GM12891 (cell line): Measurements from ENCODE around the gene ZMIZ1.

Experiments
- DNase-seq: peaks from one replicate; pipeline ENCODE4 v3.0.0; 2011; ENCODE audit warnings: low spot score; ENCODE audit not compliant: insufficient read length
- FAIRE-seq: peaks from 2 replicates; lab custom pipeline; 2011; peaks lifted over from hg19 to GRCh38; lab: Jason Lieb, UNC
- PAX5 ChIP-seq: IDR thresholded peaks from 2 replicates; pipeline ENCODE4 v1.6.1; 2011; ENCODE audit warnings: low read length, moderate library complexity, mild to moderate bottlenecking; ENCODE audit not compliant: insufficient read depth, severe bottlenecking
- POLR2A ChIP-seq: IDR thresholded peaks from 2 replicates; pipeline ENCODE4 v1.6.1; 2011; ENCODE audit warnings: low read depth, low read length, control low read depth
- POLR2AphosphoS5 ChIP-seq: IDR thresholded peaks from 2 replicates; pipeline ENCODE4 v1.6.1; 2011; ENCODE audit warnings: low read depth, low read length, control low read depth
- POU2F2 ChIP-seq: IDR thresholded peaks from 2 replicates; pipeline ENCODE4 v1.6.1; 2011; ENCODE audit warnings: low read depth, mild to moderate bottlenecking, control low read depth, low read length, moderate library complexity
- SPI1 ChIP-seq: IDR thresholded peaks from 2 replicates; pipeline ENCODE4 v1.6.1; 2011; ENCODE audit warnings: low read depth, low read length, control low read depth
- TAF1 ChIP-seq: IDR thresholded peaks from 2 replicates; pipeline ENCODE4 v1.6.1; 2011; ENCODE audit warnings: low read depth, low read length, control low read depth

The ZMIZ1 gene

DNA sequence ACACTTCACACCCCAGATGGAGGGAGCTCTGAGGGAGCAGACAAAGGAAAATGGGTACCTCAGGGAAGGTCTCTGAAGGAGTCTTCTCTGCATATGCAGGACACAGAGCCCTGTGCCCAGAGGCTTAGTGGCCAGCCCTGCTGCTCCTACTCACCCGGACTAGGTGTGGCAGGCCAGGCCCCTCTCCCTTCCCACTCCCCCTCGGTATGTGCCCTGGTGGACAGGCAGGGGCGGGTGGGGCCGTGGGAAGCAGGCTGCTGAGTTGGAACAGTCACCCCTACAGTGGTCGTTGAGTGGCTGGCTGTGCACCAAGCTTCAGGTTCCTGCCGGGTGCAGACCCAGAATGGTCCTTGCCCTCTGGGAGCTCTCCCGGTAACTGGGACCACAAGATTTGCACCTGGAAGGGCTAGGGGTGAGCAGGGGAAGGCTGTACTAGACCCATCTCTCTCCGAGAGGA, 68.6 kb downstream of the ZMIZ1 start:
- FAIRE-seq (peak; percentile 13), DNase-seq (no peak)
- TF ChIP-seq POLR2A (no peak), PAX5 (no peak), TAF1 (no peak), POLR2AphosphoS5 (no peak), SPI1 (no peak)

DNA sequence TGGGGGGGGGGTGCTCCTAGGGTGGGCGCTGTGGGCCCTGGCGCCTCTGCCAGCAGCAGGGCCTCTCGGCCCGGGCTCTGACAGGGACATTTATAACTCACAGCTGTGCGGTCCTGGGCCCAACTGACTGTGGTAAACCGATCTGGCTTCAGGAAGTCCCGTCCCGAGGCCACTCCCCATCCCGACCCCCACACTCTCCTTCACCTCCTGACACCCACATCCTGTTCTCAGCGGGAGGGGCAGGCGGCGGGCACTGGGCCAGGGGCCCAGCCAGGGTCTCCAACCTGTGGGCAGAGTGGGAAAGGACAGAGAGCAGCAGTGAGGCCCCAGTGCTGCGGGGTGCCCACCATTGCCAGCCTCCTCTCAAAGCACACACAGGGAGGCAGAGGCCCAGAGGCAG, 69.1 kb downstream of the ZMIZ1 start:
- TF ChIP-seq SPI1: no peak
- TF ChIP-seq PAX5: no peak
- TF ChIP-seq POLR2A: no peak
- no peak for TF ChIP-seq POU2F2
- no peak for TF ChIP-seq TAF1
- no peak for TF ChIP-seq POLR2AphosphoS5
- FAIRE-seq (peak; percentile 82), DNase-seq (peak; percentile 83)

DNA sequence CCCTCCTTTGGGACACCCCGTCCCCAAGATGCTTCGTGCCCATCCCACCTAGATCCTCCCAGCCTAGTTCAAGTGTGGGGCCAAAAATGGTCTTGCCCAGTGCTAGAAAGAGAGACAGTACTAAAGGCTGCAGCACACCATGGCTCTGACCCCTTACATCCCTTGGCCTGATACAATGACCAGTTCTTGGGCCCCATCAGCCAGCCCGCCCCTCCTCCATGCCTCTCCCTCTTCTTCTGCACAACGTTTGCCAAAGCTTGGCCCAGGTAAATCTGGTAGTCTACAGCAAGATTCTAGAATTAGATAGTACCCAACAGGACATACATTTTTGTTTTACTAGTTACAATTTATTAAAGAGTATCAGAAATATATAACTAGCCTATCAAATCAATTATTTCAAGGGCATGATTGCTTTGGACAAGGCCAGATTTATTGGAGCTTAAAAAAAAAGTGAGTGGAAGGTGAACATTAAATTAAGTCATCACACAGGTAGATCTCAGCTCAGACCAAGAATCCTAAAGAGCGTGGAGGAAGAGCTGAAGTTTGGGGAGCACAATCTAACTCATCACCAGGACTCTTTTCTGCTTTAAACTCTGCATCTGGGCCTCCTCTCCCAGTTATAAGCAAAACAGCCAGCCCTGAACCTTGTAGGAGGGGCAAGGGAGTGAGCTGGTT, 69.8 kb downstream of the ZMIZ1 start:
- DNase-seq (no peak), FAIRE-seq (no peak)
- TF ChIP-seq POLR2A: no peak
- TF ChIP-seq TAF1: no peak
- TF ChIP-seq POU2F2: no peak
- TF ChIP-seq SPI1: no peak
- TF ChIP-seq PAX5: no peak
- TF ChIP-seq POLR2AphosphoS5: no peak

DNA sequence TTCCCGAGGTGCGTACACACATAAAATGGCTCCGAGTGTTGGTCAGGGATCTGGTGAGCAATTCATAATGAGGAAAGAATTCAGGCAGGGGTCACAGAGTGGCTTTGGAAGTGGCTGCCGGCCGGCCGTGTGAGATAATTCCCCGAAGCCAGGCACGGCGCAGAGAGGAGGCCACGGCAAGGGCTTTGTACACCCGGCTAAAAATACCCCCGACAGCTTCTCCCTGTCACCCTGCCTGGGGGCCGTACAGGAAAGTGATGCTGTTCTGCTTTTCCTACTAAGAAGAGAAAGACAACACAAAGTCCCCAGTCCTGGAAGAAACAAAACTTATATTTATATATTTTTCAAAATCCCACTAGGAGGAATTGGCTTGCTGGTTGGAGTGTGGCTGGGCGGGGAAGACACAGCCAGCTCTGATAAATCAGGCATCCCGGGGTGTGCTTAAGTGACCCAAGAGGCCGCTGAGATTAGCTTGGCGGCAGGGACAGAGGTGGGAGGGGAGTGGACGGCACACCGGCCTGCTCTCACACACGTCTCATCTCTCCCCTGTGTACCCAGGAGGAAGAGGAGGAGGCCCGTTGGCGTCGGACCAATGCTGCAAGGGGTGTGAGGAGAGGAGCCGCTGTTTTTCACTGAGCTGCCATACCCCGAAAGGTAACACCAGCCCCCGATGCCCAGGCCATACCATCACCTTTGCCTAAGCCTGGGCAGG, 70.5 kb downstream of the ZMIZ1 start:
- TF ChIP-seq POLR2A (no peak), TAF1 (no peak), POLR2AphosphoS5 (no peak), SPI1 (no peak), POU2F2 (no peak), PAX5 (no peak)
- FAIRE-seq (no peak), DNase-seq (no peak)

DNA sequence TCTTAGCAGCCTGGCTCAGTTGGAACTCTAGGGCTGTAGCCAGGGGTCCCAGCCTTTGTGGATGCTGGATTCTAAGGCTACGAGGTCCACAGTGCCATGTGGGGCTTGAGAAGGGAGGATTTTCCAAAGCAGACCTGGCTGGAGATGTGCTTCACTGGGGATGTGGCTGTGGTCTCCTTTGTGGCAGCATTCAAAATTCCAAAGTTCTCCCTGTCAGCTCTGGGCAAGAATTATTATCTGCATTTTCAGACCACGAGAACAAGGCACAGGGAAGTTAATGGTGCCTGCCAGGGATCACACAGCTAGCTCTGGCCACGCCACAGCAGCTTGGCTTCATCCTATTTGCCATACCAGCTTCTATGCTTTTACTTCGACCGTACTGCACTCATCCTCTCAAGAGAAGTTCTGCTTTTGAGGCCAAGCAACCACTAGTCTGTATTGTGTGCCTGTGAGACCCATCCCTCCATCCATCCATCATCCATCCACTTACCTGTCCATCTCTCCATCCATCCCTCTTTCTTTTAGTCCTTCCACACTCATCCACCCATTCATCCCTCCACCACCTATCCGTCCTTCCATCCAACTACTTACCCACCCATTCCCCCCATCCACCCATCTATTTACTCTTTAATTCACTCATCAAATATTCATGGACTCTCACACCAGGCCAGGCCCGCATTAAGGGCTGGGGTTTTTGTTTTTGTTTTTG, 71.5 kb downstream of the ZMIZ1 start:
- FAIRE-seq (no peak), DNase-seq (no peak)
- no peak for TF ChIP-seq PAX5

DNA sequence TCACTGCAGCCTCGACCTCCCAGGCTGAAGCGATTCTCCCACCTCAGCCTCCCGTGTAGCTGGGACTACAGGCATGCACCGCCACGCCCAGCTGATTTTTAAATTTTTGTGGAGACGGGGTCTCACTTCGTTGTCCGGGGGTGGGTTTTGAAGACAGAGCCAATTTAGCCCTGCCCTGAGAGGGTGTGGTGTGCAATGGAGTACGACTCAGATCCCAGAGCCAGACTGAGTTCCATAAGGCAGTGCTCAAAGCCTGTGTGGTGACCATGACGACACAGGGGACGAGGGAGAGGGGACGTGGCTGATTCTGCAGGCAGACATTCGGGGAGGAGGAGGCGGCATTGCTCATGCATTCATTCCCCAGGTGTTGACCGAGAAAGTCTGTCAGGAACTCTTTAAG, 72.1 kb downstream of the ZMIZ1 start:
- TF ChIP-seq POU2F2: no peak
- no peak for TF ChIP-seq POLR2AphosphoS5
- no peak for TF ChIP-seq POLR2A
- no peak for TF ChIP-seq TAF1
- TF ChIP-seq PAX5: no peak
- TF ChIP-seq SPI1: no peak
- DNase-seq (no peak), FAIRE-seq (no peak)

DNA sequence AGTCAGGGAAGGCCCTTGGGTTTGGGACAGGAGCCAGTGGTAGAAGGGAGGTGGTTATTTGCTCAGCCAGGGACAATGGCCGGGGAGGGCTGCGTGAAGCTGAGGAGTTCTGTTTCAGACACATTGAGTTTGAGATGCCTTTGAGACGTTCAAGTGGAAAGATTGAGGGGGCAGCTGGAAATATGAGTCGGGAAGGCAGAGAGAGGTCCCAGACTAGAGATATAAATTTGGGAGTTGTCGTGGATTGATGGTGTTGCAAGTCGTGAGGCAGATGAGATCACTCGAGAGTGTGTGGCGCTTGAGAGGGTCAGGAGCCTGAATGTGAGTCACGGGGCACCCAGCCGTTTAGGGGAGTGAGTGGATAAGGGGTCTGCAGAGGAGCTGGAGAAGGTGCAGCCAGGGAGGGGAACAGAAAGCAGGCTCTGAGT, 73.3 kb downstream of the ZMIZ1 start:
- DNase-seq (no peak), FAIRE-seq (no peak)
- no peak for TF ChIP-seq PAX5
- no peak for TF ChIP-seq TAF1
- TF ChIP-seq POLR2AphosphoS5: no peak
- no peak for TF ChIP-seq SPI1
- TF ChIP-seq POU2F2: no peak
- TF ChIP-seq POLR2A: no peak

DNA sequence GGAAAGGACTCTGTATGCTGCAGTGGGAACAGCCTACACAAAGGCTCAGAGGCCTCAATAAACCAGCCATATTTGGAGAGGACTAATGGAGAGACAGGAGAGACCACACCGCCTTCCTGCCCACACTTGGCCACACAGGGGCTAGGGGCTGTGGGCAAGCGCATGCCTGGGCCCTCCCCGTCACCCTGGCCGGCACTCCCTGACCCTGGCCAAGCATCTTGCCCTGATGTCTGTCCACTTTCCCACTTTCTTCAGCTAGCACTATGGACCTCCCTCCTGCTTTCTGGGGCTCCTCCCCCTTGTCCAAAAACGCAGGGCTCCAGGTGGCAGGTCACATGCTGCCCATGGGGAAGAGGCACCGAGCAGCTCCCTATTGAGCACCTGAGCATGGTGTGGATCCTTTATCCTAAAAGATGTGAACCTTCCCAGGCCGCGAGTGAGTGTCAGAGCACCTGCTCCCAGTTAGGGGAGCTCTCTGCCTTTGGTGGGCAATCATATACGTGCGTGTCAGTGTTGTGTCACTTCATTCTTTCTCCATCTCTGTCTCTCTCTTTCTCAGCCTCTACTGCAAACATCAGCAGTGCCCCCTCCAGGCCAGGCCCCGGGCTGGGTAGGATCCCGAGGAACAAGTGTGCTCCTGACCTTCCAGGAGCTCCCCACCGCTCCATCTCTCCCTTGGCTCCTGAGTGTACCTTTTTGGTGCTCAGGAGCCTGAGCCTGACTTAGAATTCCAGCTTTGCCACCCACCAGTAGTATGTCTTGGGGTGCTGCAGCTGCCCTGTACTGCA, 74.0 kb downstream of the ZMIZ1 start:
- no peak for DNase-seq
- FAIRE-seq: no peak
- TF ChIP-seq POLR2AphosphoS5 (no peak), POU2F2 (no peak), TAF1 (no peak), PAX5 (no peak), POLR2A (no peak), SPI1 (no peak)

DNA sequence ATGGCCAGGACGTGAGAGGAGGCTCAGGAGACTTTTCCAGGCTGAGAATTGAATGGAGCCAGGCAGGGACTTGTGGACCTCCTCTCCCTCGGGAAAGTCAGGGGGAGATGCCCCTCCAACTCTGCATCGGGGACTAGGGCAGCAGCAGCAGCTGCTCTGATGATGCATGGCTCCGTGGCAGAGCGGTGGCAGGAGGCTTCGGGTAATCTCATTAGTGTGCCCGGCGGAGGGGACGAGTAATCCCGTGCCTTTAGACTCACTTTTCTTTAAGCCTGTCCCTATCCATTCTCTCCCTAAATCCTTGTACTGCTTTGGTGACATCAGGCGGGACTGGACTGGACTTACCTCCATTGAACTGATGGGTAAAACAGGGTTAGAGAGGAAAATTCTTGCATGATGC, 75.1 kb downstream of the ZMIZ1 start:
- DNase-seq (no peak), FAIRE-seq (no peak)
- TF ChIP-seq PAX5 (no peak), POLR2AphosphoS5 (no peak), TAF1 (no peak), POU2F2 (no peak), SPI1 (no peak), POLR2A (no peak)
